Smooth muscle cell (in vitro differentiated cells): Measurements from ENCODE around the gene NUP107. TPM values are rescaled to one million over a fixed set of nuclear protein-coding genes. Genes with fewer than 3 reads are reported as not detected.

Experiments
- DNase-seq: peaks from one replicate; lab custom pipeline; 2025; ENCODE audit not compliant: unreplicated experiment; lab: John Stamatoyannopoulos, UW
- H2AFZ ChIP-seq: fragments of 200-600 bp; sonication (generic); 2 replicates; pipeline ENCODE4 v1.6.0; 2016; ENCODE audit warnings: antibody characterized with exemption, low read depth, mild to moderate bottlenecking
- H3F3A ChIP-seq: fragments of 200-600 bp; sonication (generic); 2 replicates; pipeline ENCODE4 v1.6.0; 2017; ENCODE audit warnings: antibody characterized with exemption, low read depth
- H3K27ac ChIP-seq: fragments of 200-600 bp; sonication (generic); 2 replicates; pipeline ENCODE4 v1.5.1; 2016; ENCODE audit warnings: low read depth, mild to moderate bottlenecking
- H3K27me3 ChIP-seq: fragments of 200-600 bp; sonication (generic); 2 replicates; pipeline ENCODE4 v1.6.1; 2016; ENCODE audit warnings: low read depth, mild to moderate bottlenecking
- H3K36me3 ChIP-seq: fragments of 200-600 bp; sonication (generic); 2 replicates; pipeline ENCODE4 v1.5.1; 2016; ENCODE audit warnings: low read depth
- H3K4me1 ChIP-seq: fragments of 200-600 bp; sonication (generic); 2 replicates; pipeline ENCODE4 v1.5.1; 2016; ENCODE audit warnings: low read depth
- H3K4me2 ChIP-seq: fragments of 200-600 bp; sonication (generic); 2 replicates; pipeline ENCODE4 v1.6.0; 2016; ENCODE audit warnings: mild to moderate bottlenecking
- H3K4me3 ChIP-seq: fragments of 200-600 bp; sonication (generic); 2 replicates; pipeline ENCODE4 v1.5.1; 2016; ENCODE audit warnings: mild to moderate bottlenecking
- H3K79me2 ChIP-seq: fragments of 200-600 bp; sonication (generic); 2 replicates; pipeline ENCODE4 v1.6.0; 2016; ENCODE audit warnings: low read depth, mild to moderate bottlenecking
- H3K9ac ChIP-seq: fragments of 200-600 bp; sonication (generic); 2 replicates; pipeline ENCODE4 v1.6.0; 2016; ENCODE audit warnings: low read depth
- H3K9me3 ChIP-seq: fragments of 200-600 bp; sonication (generic); replicated peaks from 2 replicates; pipeline ENCODE4 v1.5.1; 2016; ENCODE audit warnings: low read depth
- H4K20me1 ChIP-seq: fragments of 200-600 bp; sonication (generic); 2 replicates; pipeline ENCODE4 v1.6.0; 2016; ENCODE audit warnings: low read depth
- CTCF ChIP-seq: fragments of 200-600 bp; sonication (generic); IDR thresholded peaks from 2 replicates; pipeline ENCODE4 v1.5.1; 2017; ENCODE audit warnings: borderline replicate concordance, mild to moderate bottlenecking, antibody characterized with exemption; ENCODE audit not compliant: insufficient read depth, poor library complexity, severe bottlenecking
- WGBS: methylation state at CpG from one replicate; pipeline ENCODE4 v1.1.7; 2016; ENCODE audit warnings: low lambda C conversion rate; 5-methylcytosine and 5-hydroxymethylcytosine counted together
- polyA plus RNA-seq: library from polyadenylated mRNA; unstranded; fragments of >200 nt; fragmentation: Nextera tagmentation; extraction: Ambion mirVana; gene quantifications from 2 replicates; pipeline ENCODE4 v1.2.1, GENCODE V29; 2016
- total RNA-seq: library from RNA; depleted of rRNA; stranded (reverse); fragments of >200 nt; gene quantifications from 2 replicates; pipeline ENCODE4 v1.2.3, GENCODE V29; 2014

Gene NUP107
- total and polyA plus RNA-seq, 2 experiments from 2014 or later: 39.9 to 51.1 TPM

- Histone ChIP-seq H2AFZ (no peak overlapping the region), H3K4me1 (no peaks in the 10 kb centered on the region), H3K79me2 (no peaks in the 10 kb centered on the region), H3K4me3 (no peak overlapping the region), H3K9ac (no peak overlapping the region), H3F3A (no peaks in the 10 kb centered on the region), H3K36me3 (peaks cover 17% of the 10 kb centered on the region), H3K9me3 (no peaks in the 10 kb centered on the region), H4K20me1 (no peaks in the 10 kb centered on the region), H3K4me2 (no peak overlapping the region), H3K27me3 (no peaks in the 10 kb centered on the region), H3K27ac (no peak overlapping the region)
- TF ChIP-seq CTCF: no peak
- 82% methylated on average over 1 of the region's 1 CpG for WGBS
- DNase-seq: no peak
Observed at GRCh38 chr12:68699486-68699885, 12.7 kb downstream of the NUP107 start.

GRCh38 chr12:68727776-68728175 lies 41.0 kb downstream of the NUP107 start:
- 99% methylated on average over 7 of the region's 7 CpGs for WGBS
- no peak for TF ChIP-seq CTCF
- Histone ChIP-seq H4K20me1 (no peaks in the 10 kb centered on the region), H3K36me3 (peaks cover 13% of the 10 kb centered on the region), H3K4me1 (no peaks in the 10 kb centered on the region), H3K9me3 (no peaks in the 10 kb centered on the region), H2AFZ (no peak overlapping the region), H3K4me3 (no peak overlapping the region), H3K4me2 (no peak overlapping the region), H3K9ac (no peak overlapping the region), H3K27ac (no peak overlapping the region), H3K27me3 (no peaks in the 10 kb centered on the region), H3K79me2 (no peaks in the 10 kb centered on the region), H3F3A (no peaks in the 10 kb centered on the region)
- DNase-seq: no peak

- Histone ChIP-seq H3K4me1 (no peaks in the 10 kb centered on the region), H3K27me3 (no peaks in the 10 kb centered on the region), H3K27ac (peak overlapping the region; percentile 79), H3K4me3 (no peak overlapping the region), H3K9ac (no peak overlapping the region), H3K36me3 (peaks cover 24% of the 10 kb centered on the region), H3F3A (no peaks in the 10 kb centered on the region), H2AFZ (no peak overlapping the region), H3K9me3 (no peaks in the 10 kb centered on the region), H3K79me2 (no peaks in the 10 kb centered on the region), H4K20me1 (no peaks in the 10 kb centered on the region), H3K4me2 (peak overlapping the region; percentile 14)
- 52% methylated on average over 4 of the region's 4 CpGs for WGBS
- DNase-seq: no peak
- TF ChIP-seq CTCF: no peak
Observed at GRCh38 chr12:68733661-68734071, 46.9 kb downstream of the NUP107 start.

- Histone ChIP-seq H3K27ac (no peak overlapping the region), H4K20me1 (no peaks in the 10 kb centered on the region), H3K27me3 (no peaks in the 10 kb centered on the region), H2AFZ (no peak overlapping the region), H3K4me2 (no peak overlapping the region), H3K9ac (no peak overlapping the region), H3F3A (no peaks in the 10 kb centered on the region), H3K4me1 (no peaks in the 10 kb centered on the region), H3K79me2 (no peaks in the 10 kb centered on the region), H3K36me3 (peaks cover 13% of the 10 kb centered on the region), H3K9me3 (no peaks in the 10 kb centered on the region), H3K4me3 (no peak overlapping the region)
- WGBS: 87% methylated on average over 6 of the region's 6 CpGs
- no peak for TF ChIP-seq CTCF
- DNase-seq: no peak
Observed at GRCh38 chr12:68739891-68740290, 53.1 kb downstream of the NUP107 start.
